Central memory CD8-positive, alpha-beta T cell (primary cell): ENCODE results near the gene ICA1L.
"Not testable (repeated sequence)": the region's sequence is repeated elsewhere in the genome, so short reads cannot be mapped to it uniquely, and the experiment has no call there.

Experiments used
- ATAC-seq: fragments of 150-1000 bp; cut with Tn5 transposase; replicated peaks from 2 replicates; pipeline ENCODE4 v1.10.0; 2022; ENCODE audit warnings: mild to moderate bottlenecking, moderate FRiP score, moderate number of reproducible peaks; ENCODE audit not compliant: poor library complexity, severe bottlenecking; ENCODE audit errors: extremely low read depth
- DNase-seq, 2 donors: peaks; one replicate each; pipeline ENCODE4 v3.0.0; 2021; ENCODE audit warnings: low spot score in 2 of 2
- H3K27ac Mint-ChIP-seq: one replicate; pipeline ENCODE4 v1.8.0; 2022; ENCODE audit warnings: low read depth, mild to moderate bottlenecking, moderate library complexity, mixed read lengths
- H3K27me3 Mint-ChIP-seq: one replicate; pipeline ENCODE4 v1.8.0; 2022; ENCODE audit warnings: mixed read lengths
- H3K36me3 Mint-ChIP-seq: one replicate; pipeline ENCODE4 v1.8.0; 2022; ENCODE audit warnings: mild to moderate bottlenecking, moderate library complexity, mixed read lengths; ENCODE audit not compliant: insufficient read depth
- H3K4me1 Mint-ChIP-seq: one replicate; pipeline ENCODE4 v1.8.0; 2022; ENCODE audit warnings: mixed read lengths
- H3K4me3 Mint-ChIP-seq: one replicate; pipeline ENCODE4 v1.8.0; 2022; ENCODE audit warnings: mild to moderate bottlenecking, moderate library complexity, mixed read lengths
- H3K9me3 Mint-ChIP-seq: one replicate; pipeline ENCODE4 v1.8.0; 2022; ENCODE audit warnings: mixed read lengths

The ICA1L gene

DNA sequence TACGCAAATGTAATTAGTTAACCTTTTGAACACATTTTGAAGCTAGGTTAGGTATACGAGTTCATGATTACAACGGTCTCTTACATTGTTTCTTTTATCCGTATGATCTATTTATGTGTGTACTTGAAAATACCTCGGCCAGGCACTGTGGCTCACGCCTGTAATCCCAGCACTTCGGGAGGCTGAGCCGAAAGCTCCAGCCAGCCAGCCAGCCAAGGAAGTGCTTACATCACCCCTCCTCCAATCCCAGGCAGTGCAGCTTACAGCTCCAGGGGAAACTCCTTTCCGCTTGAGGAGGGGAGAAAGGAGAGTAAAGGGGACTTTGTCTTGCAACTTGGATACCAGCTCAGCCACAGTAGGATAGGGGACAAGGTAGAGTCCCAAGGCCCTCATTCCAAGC, 65.7 kb downstream of the ICA1L start:
- H3K27ac Mint-ChIP-seq, H3K36me3 Mint-ChIP-seq, DNase-seq, H3K4me1 Mint-ChIP-seq, H3K9me3 Mint-ChIP-seq, H3K27me3 Mint-ChIP-seq, ATAC-seq, H3K4me3 Mint-ChIP-seq: not testable (repeated sequence)

DNA sequence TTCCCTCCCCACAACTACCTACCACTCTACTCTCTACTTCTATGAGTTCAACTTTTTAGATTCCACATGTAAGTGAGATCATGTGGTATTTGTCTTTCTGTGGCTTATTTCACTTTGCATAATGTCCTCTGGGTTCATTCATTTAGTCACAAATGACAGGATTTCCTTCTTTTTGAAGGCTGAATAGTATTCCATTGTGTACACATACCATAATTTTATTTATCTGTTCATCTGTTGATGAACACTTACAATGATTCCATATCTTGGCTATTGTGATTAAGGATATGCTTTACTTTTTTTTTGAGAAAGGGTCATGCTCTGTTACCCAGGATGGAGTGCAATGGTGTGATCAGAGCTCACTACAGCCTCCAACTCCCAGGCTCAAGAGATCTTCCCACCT, 73.6 kb downstream of the ICA1L start:
- peaks cover 5% of the 10 kb centered on the region for H3K9me3 Mint-ChIP-seq
- no peak for DNase-seq
- no peaks in the 10 kb centered on the region for H3K4me1 Mint-ChIP-seq
- no peaks in the 10 kb centered on the region for H3K27me3 Mint-ChIP-seq
- no peak overlapping the region for H3K27ac Mint-ChIP-seq
- H3K36me3 Mint-ChIP-seq: peaks cover 3% of the 10 kb centered on the region
- H3K4me3 Mint-ChIP-seq: no peak overlapping the region
- ATAC-seq: no peak

DNA sequence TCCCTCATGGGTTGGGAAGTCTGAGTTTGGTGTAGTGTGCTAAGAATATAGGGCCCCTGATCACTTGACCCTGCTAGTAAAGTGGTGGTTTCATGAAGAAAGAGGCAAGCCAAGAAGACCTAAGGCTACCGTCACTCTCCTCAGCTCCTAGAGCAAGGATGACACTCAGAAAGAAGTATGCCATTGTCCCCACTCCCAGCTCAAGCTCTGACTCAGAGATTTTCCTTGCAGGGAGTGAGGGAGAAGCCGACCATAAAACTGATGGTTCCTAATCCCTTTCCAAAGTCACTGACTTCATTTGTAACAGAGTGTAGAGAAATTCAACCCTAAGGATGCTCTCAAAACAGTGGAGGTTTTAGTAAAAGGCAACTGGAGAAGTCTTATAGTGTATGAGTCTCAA, 80.9 kb downstream of the ICA1L start:
- H3K36me3 Mint-ChIP-seq: peaks cover 10% of the 10 kb centered on the region
- no peak overlapping the region for H3K4me3 Mint-ChIP-seq
- no peaks in the 10 kb centered on the region for H3K27me3 Mint-ChIP-seq
- no peak overlapping the region for H3K27ac Mint-ChIP-seq
- ATAC-seq (no peak), DNase-seq (no peak)
- no peaks in the 10 kb centered on the region for H3K4me1 Mint-ChIP-seq
- no peaks in the 10 kb centered on the region for H3K9me3 Mint-ChIP-seq

DNA sequence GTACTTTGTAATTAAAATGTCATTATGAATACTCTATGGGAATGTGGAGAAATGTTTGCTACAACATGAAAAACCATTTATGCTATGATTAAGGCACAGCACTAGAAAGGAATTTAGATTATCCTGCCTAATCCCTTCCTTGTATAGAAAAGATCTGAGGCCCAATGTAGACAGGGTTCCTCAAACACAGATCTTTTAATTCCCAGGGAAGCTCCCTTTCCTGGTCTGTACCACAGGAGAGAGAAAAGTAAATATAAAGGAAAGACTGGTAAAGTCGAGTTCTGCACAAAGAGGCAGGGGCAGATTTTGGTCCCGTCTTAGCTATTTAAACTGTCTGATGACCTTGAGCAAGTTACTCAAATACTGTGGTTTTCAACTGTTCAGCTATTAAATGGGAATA, 84.7 kb downstream of the ICA1L start:
- Mint-ChIP-seq H3K36me3 (peaks cover 13% of the 10 kb centered on the region), H3K4me1 (no peaks in the 10 kb centered on the region), H3K9me3 (no peaks in the 10 kb centered on the region), H3K27me3 (no peaks in the 10 kb centered on the region), H3K27ac (no peak overlapping the region), H3K4me3 (no peak overlapping the region)
- DNase-seq: no peak
- no peak for ATAC-seq

DNA sequence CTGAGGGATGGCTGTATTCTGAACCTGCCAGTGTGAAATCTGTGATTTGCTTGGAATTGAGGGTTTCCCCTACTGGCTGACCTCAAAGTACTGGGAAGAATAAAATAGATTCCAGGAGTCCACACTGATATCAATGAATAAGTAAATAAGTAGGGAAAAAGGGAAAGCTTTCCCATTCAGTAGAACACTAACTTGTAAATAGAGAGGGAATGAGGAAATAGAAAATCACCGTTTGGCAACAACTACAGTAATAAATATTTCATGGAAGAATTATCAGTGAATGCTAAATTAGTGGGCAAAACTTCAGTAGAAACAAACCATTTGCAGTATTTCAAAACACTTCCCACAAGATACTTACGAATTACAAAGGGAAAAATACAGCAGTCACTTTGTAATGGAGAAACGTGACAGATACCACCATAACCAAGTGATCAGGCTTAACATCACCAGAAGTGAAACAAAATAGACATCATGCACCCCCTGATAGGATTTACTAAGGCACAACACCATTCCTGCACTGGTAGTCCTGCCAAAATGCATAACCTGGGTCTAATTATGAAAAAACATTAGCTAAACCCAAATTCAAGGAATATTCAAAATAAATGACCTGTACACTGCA, 88.5 kb downstream of the ICA1L start:
- no peaks in the 10 kb centered on the region for H3K27me3 Mint-ChIP-seq
- H3K4me1 Mint-ChIP-seq: no peaks in the 10 kb centered on the region
- ATAC-seq: no peak
- no peaks in the 10 kb centered on the region for H3K9me3 Mint-ChIP-seq
- peaks cover 12% of the 10 kb centered on the region for H3K36me3 Mint-ChIP-seq
- no peak overlapping the region for H3K4me3 Mint-ChIP-seq
- H3K27ac Mint-ChIP-seq: no peak overlapping the region
- no peak for DNase-seq

DNA sequence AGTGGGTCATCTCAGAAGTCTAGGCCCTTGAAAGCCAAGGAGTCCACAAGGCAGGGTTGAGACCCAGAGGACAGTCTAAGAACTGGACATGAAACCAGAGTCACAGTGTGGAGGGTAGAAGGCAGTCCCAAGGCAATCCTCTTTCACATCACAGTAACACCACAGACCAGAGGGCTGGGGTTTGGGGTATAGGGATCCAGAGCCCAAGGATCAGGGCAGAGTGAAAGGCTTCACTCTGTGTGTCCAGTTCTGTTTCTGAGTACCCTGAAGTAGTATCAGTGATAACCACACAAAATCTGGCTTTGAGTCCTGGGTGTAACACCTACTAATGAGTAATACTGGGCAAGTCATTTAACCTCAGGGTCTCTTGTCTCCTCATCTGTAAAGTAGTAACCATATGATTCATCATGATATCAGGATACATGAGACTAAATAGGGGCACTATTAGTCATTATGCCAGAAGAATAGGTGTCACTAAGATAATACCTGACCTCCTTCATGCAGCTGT, 91.0 kb downstream of the ICA1L start:
- no peak for ATAC-seq
- H3K4me3 Mint-ChIP-seq: no peak overlapping the region
- no peak overlapping the region for H3K27ac Mint-ChIP-seq
- no peaks in the 10 kb centered on the region for H3K4me1 Mint-ChIP-seq
- DNase-seq: no peak
- H3K36me3 Mint-ChIP-seq: peaks cover 6% of the 10 kb centered on the region
- H3K27me3 Mint-ChIP-seq: no peaks in the 10 kb centered on the region
- no peaks in the 10 kb centered on the region for H3K9me3 Mint-ChIP-seq

DNA sequence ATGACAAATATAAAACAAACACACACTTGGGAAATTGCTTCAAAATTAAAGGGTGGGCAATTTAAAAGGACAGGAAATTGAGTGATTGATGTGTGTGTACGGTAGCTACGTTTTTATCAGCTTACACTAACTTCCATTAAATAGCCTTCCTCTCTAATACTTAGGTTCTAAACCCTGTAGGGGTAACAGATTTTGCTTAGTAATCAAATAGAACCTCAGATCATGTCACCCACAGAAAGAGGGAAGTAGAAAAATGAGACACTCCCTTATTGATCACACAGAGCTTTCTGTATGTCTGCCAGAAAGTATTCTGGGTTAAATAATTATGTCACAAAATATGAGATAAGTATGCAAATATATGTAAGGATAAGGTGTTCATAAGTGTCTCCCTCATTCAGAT, 93.3 kb downstream of the ICA1L start:
- no peak overlapping the region for H3K27ac Mint-ChIP-seq
- no peak overlapping the region for H3K4me3 Mint-ChIP-seq
- H3K4me1 Mint-ChIP-seq: no peaks in the 10 kb centered on the region
- no peaks in the 10 kb centered on the region for H3K9me3 Mint-ChIP-seq
- H3K36me3 Mint-ChIP-seq: peaks cover 11% of the 10 kb centered on the region
- no peaks in the 10 kb centered on the region for H3K27me3 Mint-ChIP-seq
- DNase-seq: no peak
- no peak for ATAC-seq

DNA sequence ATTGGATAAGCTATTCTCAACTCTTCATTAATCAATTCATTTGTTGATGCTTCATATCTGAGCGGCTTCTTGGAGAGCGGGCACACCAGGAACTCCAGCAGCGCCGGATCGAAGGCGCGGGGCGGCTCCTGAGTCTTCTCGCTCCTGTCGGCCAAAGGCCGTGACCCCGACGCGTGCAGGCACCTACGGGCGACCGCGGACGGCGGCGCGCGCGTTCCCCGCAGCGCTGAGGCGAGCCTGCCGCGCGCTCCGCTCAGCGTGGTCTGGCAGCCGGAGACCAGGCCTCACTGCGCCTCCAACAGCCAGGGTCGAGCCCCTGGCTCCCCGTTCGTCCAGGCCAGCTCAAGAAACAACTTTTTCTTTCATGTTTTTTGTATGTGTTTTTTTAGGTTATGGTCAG, 97.5 kb downstream of the ICA1L start:
- ATAC-seq: no peak
- DNase-seq: no peak
- H3K9me3 Mint-ChIP-seq: no peaks in the 10 kb centered on the region
- H3K36me3 Mint-ChIP-seq: peaks cover 14% of the 10 kb centered on the region
- no peak overlapping the region for H3K27ac Mint-ChIP-seq
- H3K27me3 Mint-ChIP-seq: no peaks in the 10 kb centered on the region
- no peaks in the 10 kb centered on the region for H3K4me1 Mint-ChIP-seq
- H3K4me3 Mint-ChIP-seq: no peak overlapping the region

DNA sequence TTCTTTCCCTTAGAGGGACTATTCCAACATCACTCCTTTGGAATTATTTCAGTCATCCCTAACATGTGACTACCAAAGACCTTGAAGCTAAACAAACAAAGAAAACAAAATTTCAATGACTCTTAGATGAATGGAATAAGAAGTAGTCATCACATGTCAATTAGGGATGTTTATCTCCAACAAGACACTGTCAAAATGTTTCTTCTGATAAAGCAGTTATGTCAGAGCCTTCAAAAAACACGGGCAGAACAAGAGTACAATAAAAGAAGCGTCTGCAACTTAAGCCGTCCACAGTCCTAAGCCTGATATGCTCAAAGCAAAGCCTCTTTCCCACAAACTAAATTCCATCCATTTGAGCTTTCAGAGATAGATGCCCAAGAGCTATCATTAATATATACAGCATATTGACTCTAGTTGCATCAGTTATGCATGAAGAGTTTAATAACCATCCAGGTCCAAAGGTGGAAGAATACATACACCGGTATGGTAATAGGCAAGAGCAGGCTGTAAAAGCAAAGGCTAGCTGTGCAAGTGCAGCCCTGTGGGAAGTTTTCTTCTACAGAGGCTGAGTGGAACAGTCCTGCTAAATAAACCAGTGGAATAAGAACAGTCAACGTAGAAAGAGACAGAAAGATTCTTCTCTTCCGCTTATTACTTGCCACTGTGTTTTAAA, 98.1 kb downstream of the ICA1L start:
- H3K4me1 Mint-ChIP-seq: no peaks in the 10 kb centered on the region
- no peaks in the 10 kb centered on the region for H3K9me3 Mint-ChIP-seq
- ATAC-seq (no peak), DNase-seq (no peak)
- H3K27me3 Mint-ChIP-seq: no peaks in the 10 kb centered on the region
- H3K27ac Mint-ChIP-seq: no peak overlapping the region
- H3K36me3 Mint-ChIP-seq: peaks cover 14% of the 10 kb centered on the region
- H3K4me3 Mint-ChIP-seq: no peak overlapping the region

DNA sequence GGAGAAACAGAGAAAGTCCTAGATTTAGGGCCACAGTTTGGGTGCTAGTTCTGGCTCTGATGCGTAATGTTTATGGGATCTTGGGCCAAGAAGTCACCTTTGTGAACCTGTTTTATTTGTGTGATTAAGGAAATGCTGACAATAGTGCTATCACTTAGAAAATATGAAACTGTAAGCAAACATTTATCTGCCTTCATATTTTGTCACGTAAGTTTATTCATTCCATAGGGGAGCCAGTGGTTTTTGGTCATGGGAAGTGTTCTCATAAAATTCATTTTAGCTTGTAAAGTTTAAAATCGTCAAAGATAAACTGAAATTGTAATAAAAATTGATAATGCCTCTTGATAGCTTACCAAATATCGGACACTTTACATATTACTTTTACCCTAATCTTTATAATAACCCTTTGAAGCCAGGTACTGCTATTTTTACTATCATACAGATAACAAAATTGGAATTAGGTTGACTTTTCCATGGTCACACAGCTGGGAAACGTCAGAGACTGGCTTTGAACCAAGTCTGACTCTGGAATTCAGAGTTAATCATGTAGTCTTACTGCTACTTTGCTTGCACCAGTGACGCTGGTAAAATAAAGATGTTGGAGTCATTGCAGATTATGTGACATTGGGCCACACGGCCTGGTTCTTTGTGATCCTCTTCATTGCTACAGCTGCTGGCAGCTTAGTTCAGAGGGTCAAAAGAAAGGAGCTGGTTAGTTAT, 99.7 kb downstream of the ICA1L start:
- no peak for DNase-seq
- no peaks in the 10 kb centered on the region for H3K27me3 Mint-ChIP-seq
- no peak for ATAC-seq
- no peaks in the 10 kb centered on the region for H3K9me3 Mint-ChIP-seq
- H3K27ac Mint-ChIP-seq: no peak overlapping the region
- H3K4me1 Mint-ChIP-seq: no peaks in the 10 kb centered on the region
- peaks cover 14% of the 10 kb centered on the region for H3K36me3 Mint-ChIP-seq
- H3K4me3 Mint-ChIP-seq: no peak overlapping the region

DNA sequence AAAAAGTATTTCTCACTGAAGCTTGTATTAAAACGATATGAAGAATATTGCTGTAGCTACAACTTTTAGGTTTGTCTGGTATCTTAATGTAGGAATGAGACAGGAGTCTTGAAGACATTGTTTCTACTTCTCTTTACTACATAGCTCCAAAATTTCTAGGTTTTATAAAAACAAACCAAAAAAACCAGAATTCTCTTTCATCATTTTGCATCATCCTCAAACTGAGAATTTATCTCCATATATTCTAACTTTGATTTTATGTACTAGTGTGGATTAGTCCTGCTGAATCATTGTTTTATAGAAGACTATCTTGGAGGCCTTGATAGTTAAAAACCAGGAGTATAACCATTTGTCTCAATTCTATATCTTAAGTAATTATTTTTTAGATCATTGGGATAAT, 100.2 kb downstream of the ICA1L start:
- peaks cover 12% of the 10 kb centered on the region for H3K36me3 Mint-ChIP-seq
- H3K27ac Mint-ChIP-seq: no peak overlapping the region
- DNase-seq: no peak
- H3K27me3 Mint-ChIP-seq: no peaks in the 10 kb centered on the region
- H3K9me3 Mint-ChIP-seq: no peaks in the 10 kb centered on the region
- no peak overlapping the region for H3K4me3 Mint-ChIP-seq
- no peaks in the 10 kb centered on the region for H3K4me1 Mint-ChIP-seq
- no peak for ATAC-seq

DNA sequence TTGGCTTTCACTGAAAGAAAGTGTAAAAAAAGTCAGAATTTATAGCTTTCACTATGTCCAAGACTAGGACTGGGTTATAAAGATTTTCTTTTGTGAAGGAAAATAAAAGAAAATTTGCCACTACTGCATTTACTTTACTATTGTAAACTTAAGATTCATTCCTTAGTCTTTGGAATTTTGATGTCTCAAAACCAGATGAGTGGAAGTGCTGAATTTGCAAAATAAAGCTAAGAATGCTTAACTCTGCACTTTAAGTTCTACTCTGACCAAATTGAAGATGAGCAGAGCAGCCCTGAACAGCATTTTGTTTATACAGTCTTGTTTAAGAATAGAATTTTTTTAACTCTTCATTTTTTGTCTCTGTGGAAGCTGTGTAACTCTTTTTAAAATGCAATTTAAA, 102.4 kb downstream of the ICA1L start:
- no peaks in the 10 kb centered on the region for H3K9me3 Mint-ChIP-seq
- DNase-seq (no peak), ATAC-seq (no peak)
- peaks cover 14% of the 10 kb centered on the region for H3K36me3 Mint-ChIP-seq
- no peak overlapping the region for H3K4me3 Mint-ChIP-seq
- no peaks in the 10 kb centered on the region for H3K4me1 Mint-ChIP-seq
- H3K27ac Mint-ChIP-seq: no peak overlapping the region
- H3K27me3 Mint-ChIP-seq: no peaks in the 10 kb centered on the region

DNA sequence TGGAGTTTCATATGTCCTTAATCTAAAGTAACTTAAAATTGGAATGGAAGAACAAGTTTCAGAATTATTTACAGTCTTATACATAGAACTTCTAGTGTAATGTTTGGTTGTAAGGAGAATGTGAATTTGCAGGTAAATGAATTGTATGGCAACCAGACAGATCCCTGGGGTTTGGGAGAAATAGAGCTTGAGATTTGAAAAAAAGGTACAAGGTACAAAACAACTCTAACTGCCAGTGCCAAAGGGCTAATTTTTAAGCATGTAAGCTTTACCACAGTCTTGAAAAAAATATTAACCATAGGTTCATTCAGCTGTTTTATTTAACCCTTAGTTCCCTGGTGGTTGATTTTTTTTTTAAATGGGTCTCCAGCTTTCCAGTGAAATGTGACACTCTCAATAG, 103.3 kb downstream of the ICA1L start:
- ATAC-seq (no peak), DNase-seq (no peak)
- Mint-ChIP-seq H3K9me3 (no peaks in the 10 kb centered on the region), H3K27me3 (no peaks in the 10 kb centered on the region), H3K4me3 (no peak overlapping the region), H3K36me3 (peaks cover 13% of the 10 kb centered on the region), H3K4me1 (no peaks in the 10 kb centered on the region), H3K27ac (no peak overlapping the region)
